Effector memory CD4-positive, alpha-beta T cell (primary cell): Measurements from ENCODE around the gene KRTAP2-2.
"Not testable (repeated sequence)": the region's sequence is repeated elsewhere in the genome, so short reads cannot be mapped to it uniquely, and the experiment has no call there.

Experiments used
- DNase-seq, 3 donors: peaks; one replicate each; pipeline ENCODE4 v3.0.0-alpha.2; 2020
- H3K27ac ChIP-seq: 2 replicates; pipeline ENCODE4 v1.7.0; 2013; ENCODE audit warnings: mild to moderate bottlenecking, low read length, moderate library complexity; ENCODE audit not compliant: insufficient read depth, poor library complexity, severe bottlenecking
- H3K27me3 ChIP-seq: replicated peaks from 2 replicates; pipeline ENCODE4 v1.7.0; 2013; ENCODE audit warnings: mild to moderate bottlenecking, low read length; ENCODE audit not compliant: insufficient read depth, control insufficient read depth, poor library complexity, severe bottlenecking
- H3K36me3 ChIP-seq: 2 replicates; pipeline ENCODE4 v1.7.0; 2013; ENCODE audit warnings: mild to moderate bottlenecking, low read length, moderate library complexity; ENCODE audit not compliant: control insufficient read depth, insufficient read depth
- H3K4me1 ChIP-seq: 2 replicates; pipeline ENCODE4 v1.7.0; 2013; ENCODE audit warnings: low read length, mild to moderate bottlenecking; ENCODE audit not compliant: control insufficient read depth, insufficient read depth, poor library complexity, severe bottlenecking
- H3K4me3 ChIP-seq: 2 replicates; pipeline ENCODE4 v1.7.0; 2013; ENCODE audit warnings: low read length, low read depth, mild to moderate bottlenecking; ENCODE audit not compliant: insufficient read depth, poor library complexity, severe bottlenecking
- H3K9me3 ChIP-seq: 2 replicates; pipeline ENCODE4 v1.7.0; 2013; ENCODE audit warnings: mild to moderate bottlenecking, low read length, moderate library complexity; ENCODE audit not compliant: control insufficient read depth

Gene KRTAP2-2

DNA sequence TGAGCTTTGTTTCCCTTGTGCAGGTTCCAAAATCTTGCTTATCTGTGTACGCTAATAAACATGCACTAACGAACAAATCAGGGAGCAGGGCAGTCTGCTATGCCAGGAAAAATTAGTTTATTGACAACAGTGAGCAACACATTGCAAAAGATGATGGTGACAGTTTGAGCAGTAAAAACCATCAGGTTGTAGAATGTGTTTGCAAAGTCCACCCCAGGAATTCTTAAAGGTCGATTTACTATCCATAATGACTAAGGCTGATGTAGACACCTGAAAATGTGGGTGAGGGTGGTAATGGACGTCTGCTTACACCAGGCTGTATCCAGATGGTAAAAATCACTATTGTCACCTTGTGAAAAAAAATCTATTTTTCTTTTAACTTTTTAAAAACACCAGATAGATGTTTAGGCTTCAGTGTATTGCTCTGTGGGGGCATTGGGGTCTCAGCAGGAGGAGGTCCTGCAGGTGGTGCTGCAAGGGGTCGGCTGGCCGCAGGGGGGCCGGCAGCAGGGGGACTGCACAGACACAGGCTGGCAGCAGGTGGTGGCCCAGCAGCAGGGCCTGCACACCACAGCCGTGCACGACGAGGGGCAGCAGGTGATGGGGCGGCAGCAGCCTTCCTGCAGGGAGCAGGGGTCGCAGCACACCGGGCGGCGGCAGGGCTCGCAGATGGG lies 10.1 kb upstream of the KRTAP2-2 start:
- not testable (repeated sequence) for H3K4me1 ChIP-seq, DNase-seq, H3K27me3 ChIP-seq, H3K36me3 ChIP-seq, H3K27ac ChIP-seq, H3K4me3 ChIP-seq, H3K9me3 ChIP-seq

DNA sequence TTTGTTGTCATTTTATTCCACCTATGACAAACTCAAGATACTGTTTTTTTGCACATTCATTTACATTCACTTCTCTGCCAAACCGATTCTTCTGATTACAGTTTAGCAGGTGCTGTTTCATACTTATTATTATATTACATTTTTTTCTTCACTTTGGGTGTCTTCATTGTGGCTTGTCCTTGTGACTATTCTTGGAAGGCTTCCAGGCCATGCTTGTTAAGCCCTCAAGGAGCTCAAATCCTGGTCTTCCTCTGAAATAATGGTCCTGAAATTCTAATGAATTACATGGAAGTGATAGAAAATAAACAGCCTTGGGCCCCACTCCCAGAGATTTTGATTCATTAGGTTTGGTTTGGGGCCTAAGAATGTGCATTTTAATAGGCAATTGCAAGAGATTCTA lies 9.3 kb upstream of the KRTAP2-2 start:
- Histone ChIP-seq H3K9me3 (no peaks in the 10 kb centered on the region), H3K4me3 (no peak overlapping the region), H3K27ac (no peak overlapping the region), H3K27me3 (peaks cover 2% of the 10 kb centered on the region), H3K36me3 (no peaks in the 10 kb centered on the region), H3K4me1 (no peaks in the 10 kb centered on the region)
- DNase-seq: no peak

DNA sequence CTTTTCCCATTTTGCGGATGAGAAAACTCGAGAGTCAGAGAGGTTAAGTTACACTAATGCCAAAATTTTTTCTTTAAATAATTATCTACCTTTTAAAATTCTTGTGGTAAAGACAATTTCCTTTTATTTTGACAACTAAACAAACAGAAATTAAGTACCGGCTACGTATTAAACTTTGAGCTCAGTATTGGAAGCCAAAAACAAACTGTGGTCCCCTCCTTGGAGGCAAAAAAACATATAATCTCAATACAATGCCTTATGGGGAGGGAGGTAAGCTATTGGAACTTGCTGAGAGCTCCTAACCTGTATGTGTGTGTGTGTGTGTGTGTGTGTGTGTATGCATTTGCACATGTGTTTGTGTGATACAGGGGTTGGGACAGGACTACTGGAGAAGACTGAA lies 8.4 kb upstream of the KRTAP2-2 start:
- DNase-seq: no peak
- H3K9me3 ChIP-seq: no peaks in the 10 kb centered on the region
- no peaks in the 10 kb centered on the region for H3K36me3 ChIP-seq
- H3K27ac ChIP-seq: no peak overlapping the region
- peaks cover 2% of the 10 kb centered on the region for H3K27me3 ChIP-seq
- H3K4me1 ChIP-seq: no peaks in the 10 kb centered on the region
- H3K4me3 ChIP-seq: no peak overlapping the region

DNA sequence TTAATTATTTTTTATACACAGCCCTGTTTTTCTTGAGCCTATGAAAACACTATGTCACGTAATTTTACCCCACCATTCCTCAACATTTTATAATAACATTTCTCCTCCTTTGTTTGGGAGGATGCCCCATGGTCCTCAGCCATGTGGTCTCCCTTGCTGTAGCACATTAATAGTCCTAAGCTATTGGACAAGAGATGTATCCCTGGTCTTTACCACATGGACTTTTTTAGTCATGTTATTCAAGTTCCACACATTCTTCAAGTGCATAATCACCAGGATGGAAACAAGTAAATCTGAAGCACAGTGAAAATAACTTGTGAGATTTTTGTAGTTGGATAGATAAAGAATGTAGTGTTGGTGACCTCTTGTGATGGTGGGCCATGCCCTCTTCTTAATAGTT lies 6.9 kb upstream of the KRTAP2-2 start:
- Histone ChIP-seq H3K4me1 (no peaks in the 10 kb centered on the region), H3K4me3 (no peak overlapping the region), H3K36me3 (no peaks in the 10 kb centered on the region), H3K27me3 (peaks cover 2% of the 10 kb centered on the region), H3K27ac (no peak overlapping the region), H3K9me3 (no peaks in the 10 kb centered on the region)
- DNase-seq: no peak

DNA sequence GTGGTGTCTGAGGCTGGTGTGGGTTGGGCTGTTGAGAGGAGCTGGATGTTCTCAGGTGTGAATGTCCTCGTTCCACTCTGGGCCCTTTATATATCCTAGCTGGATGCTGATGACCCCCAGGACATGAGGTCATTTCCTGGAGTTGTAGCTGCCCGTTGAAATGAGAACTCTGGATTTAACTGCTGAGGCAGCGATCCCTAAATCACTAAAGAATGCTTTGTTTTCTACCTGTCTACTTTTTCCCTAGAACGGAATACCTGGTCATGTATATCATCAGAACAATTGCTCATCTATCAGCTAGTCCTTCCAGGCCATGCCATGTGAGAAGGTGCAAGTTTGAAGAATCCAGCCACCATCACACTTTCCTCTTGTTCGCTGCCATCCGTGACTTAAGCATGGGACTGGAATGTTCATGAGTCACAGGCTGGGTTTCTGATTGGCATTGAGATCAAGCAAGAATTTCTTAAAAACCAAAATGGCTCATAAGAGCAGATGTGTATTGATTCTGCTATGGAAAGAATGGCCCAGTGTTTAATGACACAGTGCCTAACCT lies 5.1 kb upstream of the KRTAP2-2 start, which contains the start of gene KRTAP2-3:
TSS of gene KRTAP2-3 (minus strand) at position 63 of the 553 bp plus-strand sequence. CDS start 64 bp downstream, outside the sequence.
- Histone ChIP-seq H3K27me3 (peaks cover 2% of the 10 kb centered on the region), H3K36me3 (no peaks in the 10 kb centered on the region), H3K9me3 (no peaks in the 10 kb centered on the region), H3K4me1 (no peaks in the 10 kb centered on the region), H3K4me3 (no peak within 1 kb of the TSS), H3K27ac (no peak within 1 kb of the TSS)
- no peak for DNase-seq

DNA sequence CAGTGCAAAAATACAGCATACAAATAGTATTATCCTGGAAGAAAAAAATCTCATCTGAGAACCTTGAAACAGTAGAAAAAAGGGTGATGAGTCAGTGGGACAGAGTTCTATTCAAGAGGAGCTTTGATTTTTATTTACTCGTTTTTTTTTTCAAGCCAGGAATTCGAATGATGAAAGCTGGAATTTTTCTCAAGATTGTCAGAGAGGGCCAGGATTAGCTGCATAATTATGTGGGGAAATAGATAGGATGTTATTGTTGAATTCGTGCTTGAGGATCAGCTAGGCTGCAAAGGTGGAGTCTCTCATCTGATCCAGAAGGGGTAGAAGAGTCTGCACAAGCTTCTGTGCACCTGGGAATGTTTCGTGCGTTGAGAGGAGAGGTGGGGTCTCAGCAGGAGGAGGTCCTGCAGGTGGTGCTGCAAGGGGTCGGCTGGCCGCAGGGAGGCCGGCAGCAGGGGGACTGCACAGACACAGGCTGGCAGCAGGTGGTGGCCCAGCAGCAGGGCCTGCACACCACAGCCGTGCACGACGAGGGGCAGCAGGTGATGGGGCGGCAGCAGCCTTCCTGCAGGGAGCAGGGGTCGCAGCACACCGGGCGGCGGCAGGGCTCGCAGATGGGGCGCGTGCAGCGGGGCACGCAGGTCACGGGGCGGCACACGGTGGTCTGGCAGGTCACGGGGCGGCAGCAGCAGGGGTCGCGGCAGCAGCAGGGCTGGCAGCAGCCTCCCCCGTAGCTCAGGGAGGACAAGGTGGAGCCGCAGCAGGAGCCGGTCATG lies 4.4 kb upstream of the KRTAP2-2 start:
- not testable (repeated sequence) for H3K27me3 ChIP-seq, H3K27ac ChIP-seq, H3K4me1 ChIP-seq, H3K4me3 ChIP-seq, H3K9me3 ChIP-seq, DNase-seq, H3K36me3 ChIP-seq

DNA sequence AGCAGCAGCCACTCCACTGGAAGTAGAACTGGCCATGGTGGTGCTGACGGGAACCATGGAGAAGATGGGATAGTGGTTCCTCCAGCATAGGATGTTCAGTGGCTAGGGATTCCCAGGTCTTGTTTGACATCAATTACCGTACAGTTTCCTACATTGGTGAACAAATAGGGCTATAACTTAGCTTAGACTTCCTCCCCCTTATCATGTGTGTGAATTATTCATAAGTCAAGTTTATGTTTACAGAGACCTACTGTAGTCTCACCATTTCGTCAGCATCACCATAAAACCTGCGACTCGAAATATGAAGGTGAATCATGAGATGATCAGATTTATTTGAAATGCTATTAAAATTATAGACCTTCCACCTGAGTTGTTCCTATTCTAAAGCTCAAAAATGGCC lies 3.7 kb upstream of the KRTAP2-2 start:
- Histone ChIP-seq H3K9me3 (no peaks in the 10 kb centered on the region), H3K4me3 (no peak overlapping the region), H3K36me3 (no peaks in the 10 kb centered on the region), H3K27me3 (peaks cover 2% of the 10 kb centered on the region), H3K4me1 (no peaks in the 10 kb centered on the region), H3K27ac (no peak overlapping the region)
- DNase-seq: no peak

DNA sequence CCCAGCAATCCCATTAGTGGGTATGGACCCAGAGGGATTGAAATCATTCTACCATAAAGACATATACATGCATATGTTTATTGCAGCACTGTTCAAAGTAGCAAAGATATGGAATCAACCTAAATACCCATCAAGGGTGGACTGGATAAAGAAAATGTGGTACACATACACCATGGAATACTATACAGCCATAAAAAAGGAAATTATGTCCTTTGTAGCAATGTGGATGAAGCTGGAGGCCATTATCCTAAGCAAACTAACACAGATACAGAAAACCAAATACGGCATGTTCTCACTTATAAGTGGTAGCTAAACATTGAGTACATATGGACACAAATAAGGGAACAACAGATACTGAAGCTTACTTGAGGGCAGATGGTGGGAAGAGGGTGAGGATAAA lies 2.5 kb upstream of the KRTAP2-2 start:
- no peaks in the 10 kb centered on the region for H3K36me3 ChIP-seq
- no peak for DNase-seq
- H3K9me3 ChIP-seq: no peaks in the 10 kb centered on the region
- no peak overlapping the region for H3K27ac ChIP-seq
- no peaks in the 10 kb centered on the region for H3K4me1 ChIP-seq
- no peak overlapping the region for H3K4me3 ChIP-seq
- H3K27me3 ChIP-seq: peaks cover 2% of the 10 kb centered on the region

DNA sequence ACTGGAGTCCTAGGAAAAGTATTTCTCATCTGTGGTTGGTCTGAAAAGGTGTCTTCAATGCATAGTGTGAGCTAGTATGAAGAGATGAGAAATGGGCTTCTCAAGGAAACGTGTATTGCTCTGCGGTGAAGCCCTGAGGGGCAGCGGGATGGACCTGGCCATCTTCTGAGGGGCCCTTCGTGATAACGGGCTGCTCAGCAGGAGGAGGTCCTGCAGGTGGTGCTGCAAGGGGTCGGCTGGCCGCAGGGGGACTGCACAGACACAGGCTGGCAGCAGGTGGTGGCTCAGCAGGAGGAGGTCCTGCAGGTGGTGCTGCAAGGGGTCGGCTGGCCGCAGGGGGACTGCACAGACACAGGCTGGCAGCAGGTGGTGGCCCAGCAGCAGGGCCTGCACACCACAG lies 474 bp downstream of the KRTAP2-2 start:
- not testable (repeated sequence) for H3K36me3 ChIP-seq, H3K4me1 ChIP-seq, H3K4me3 ChIP-seq, H3K27ac ChIP-seq, H3K27me3 ChIP-seq, DNase-seq, H3K9me3 ChIP-seq

DNA sequence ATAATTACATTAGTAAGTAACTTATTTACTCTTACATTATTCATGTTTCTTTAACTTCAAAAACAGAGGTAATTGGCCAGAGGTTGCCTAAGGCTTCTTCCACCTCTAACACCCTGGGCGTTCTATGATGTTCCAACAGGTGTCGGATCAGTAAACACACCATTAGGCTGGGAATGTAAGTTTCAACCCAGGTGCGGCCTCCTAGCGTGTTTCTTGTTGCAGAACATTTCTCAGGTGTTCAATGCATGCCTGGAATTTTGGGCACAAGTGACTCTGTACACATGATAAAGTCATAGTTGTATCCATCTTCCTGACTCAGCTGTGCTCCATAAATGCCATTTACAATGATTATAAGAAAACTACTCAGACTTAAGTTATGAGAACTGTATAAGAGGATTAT lies 1.0 kb downstream of the KRTAP2-2 start:
- DNase-seq: no peak
- no peaks in the 10 kb centered on the region for H3K27me3 ChIP-seq
- no peaks in the 10 kb centered on the region for H3K36me3 ChIP-seq
- H3K27ac ChIP-seq: no peak overlapping the region
- no peak overlapping the region for H3K4me3 ChIP-seq
- no peaks in the 10 kb centered on the region for H3K4me1 ChIP-seq
- no peaks in the 10 kb centered on the region for H3K9me3 ChIP-seq
